COLO668 (cell line): ENCODE results near the gene ARHGAP26.

Experiments used
- DNase-seq: peaks from one replicate; lab custom pipeline; 2025; ENCODE audit not compliant: unreplicated experiment; lab: John Stamatoyannopoulos, UW

The ARHGAP26 gene

DNA sequence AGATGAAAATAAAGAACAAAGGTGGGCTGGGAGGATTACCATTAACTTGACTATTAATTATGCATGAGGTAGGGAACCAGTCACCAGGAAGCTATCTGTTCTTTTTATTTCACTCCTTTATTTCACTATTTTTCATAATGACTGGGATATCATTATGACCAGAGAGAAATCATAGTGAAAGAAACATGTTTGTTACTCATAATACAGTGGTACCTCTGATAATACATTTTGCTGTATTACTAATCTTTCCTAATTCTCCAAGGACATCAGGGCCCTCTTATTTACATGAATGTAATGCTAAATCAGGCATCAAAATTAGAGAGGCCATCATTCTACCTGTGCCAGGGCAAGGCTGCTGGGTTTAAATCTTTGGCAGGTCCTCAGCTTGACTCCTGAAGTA, 379.6 kb downstream of the ARHGAP26 start:
- DNase-seq, result no peak

DNA sequence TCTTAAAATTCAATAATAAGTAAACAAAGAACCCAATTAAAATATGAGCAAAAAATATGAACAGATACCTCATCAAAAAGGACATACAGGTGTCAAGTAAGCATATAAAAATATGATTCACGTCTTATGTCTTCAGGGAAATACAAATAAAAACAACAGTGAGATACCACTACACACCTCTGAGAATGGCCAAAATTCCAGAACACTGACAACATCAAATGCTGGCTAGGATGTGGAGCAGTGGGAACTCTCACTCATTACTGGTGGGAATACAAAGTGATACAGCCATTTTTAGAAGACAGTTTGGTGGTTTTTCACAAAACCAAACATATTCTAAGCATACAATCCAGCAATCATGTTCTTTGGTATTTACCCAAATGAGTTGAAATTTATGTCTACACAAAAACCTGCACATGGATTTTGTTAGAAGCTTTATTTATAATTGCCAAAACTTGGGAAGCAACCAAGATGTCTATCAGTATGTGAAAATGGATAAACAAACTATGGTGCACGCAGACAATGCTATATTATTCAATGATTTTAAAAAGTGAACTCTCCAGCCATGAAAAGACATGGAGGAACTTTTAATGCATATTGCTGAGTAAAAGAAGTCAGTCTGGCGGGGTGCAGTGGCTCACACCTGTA, 381.0 kb downstream of the ARHGAP26 start:
- DNase-seq, result no peak

DNA sequence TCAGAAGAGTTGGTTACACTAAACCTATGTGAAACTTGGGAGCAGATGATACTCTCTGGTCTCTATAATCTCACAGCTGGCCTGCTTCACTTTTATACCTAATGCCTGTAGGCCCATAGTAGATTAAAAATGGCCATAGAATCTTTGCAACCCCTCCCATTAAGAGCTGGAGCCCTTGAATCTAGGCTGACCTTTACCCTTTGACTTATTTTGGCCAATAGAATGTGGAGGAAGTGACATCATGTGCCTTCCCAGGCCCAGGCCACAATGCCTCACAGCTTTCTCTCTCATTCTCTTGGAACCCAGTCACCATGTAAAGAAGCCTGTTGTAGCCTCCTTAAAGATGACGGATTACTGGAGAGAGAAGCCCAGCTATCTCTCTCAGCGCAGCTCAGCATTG, 382.3 kb downstream of the ARHGAP26 start:
- DNase-seq, result no peak

DNA sequence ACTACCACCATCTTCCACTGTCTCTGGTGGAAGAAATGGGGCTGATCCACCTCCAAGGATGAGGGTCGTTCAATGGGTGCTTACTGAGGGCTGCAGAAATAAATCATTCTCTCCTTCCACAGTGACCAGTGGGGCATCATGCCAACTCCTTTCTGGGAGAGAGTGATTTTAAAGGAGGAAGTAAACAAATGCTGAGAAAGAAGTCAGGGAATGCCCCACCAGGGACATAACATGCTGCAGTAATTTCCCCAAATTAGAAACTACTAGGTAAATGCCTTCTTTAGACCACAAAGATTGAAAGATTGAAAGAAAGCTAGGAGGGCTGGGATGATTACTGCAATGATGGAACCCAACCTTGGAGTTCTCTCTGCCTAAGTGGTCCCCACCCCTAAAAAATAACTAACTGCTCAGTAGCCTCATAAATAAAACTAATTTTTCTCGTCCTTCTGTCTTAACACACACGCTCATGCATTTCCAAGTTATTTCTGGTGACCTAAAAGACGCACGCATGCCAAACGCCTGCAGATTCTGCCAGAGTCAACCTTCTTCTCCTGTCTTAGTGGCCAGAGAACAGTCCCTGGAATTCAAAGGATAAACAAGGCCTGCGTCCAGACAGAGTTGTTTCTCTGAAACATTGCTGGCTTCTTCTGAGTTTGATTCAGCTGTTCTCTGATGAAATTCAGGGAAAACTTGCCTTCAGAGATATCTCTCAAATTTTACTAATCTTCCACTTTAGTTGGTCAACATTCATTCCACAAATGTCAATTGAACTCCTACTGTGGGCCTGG, 383.3 kb downstream of the ARHGAP26 start:
- DNase-seq, result no peak

GRCh38 chr5:143154510-143155370, 384.6 kb downstream of the ARHGAP26 start:
- DNase-seq, result no peak

DNA sequence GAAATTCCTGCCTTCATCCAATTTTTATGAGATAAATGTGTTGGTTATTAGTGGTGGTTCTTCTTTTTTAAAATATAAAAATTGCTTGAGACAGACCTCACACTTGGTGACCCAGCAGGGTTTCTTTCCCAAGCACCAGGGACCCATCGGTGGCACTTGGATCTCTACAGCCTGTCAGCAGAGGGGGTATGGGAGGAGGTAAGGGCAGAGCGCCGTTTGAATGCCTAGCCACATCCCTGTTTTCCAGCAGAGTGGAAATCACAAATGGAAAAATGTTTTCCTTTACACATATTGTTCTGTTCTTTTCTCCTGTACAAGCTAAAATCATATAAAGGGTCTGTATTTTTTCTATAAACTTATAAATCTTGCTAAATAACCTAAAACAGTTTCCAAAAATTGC, 385.3 kb downstream of the ARHGAP26 start:
- DNase-seq, result no peak

DNA sequence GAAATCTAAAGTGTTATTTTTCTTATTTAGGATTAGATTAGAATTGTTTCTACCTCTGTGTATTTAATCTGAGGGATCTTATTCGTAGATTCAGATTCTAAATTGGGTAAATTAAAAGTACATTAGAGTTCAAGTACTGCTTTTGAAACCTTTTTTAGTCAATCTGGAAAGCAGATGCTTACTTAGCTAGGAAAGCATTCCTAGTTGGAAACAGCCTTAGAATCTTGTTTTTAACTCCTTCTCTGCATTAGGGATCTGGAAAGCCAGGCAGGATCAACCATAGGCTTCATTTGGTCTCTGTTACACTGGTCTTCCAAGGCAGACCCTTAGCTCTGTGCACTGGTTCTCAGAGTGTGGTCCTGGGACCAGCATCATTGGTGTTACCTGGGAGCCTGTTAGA, 385.9 kb downstream of the ARHGAP26 start:
- no peak for DNase-seq

- no peak for DNase-seq
These were observed 386.4 kb downstream of the ARHGAP26 start for GRCh38 chr5:143156572-143156971.

DNA sequence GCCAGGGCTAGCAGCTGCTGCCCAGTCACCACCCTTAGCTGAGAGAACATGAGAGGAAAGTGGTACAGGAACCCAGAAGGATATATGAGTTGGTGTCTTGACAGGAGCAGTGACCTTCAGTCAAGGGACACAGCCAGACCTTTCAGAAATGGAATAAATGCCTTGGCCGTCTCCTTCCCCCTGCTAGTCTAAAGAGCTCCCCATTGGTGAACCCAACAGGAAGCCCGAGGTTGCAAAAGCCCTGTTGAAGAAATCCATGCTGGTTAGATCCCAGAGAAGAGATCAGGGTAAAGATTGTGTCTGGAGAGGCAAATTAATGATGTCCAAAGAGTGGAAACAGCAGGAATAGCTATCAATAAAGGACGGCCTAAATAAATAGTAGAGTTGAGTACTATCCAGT, 388.9 kb downstream of the ARHGAP26 start:
- no peak for DNase-seq

GRCh38 chr5:143161885-143162540, 391.8 kb downstream of the ARHGAP26 start:
- DNase-seq, result no peak

DNA sequence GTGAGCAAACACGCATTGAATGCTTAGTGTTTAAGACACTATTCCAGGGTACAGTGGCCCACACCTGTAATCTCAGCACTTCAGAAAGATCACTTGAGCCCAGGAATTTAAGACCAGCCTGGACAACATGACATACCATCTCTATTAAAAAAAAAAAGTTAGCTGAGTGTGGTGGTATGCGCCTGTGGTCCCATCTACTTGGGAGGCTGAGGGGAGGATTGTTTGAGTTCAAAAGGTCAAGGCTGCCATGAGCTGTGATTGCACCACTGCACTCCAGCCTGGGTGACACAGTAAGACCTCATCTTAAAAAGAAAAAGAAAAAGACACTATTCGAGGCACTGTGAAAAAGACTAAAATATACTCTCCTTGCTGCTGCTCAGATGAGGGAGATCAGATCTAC, 392.6 kb downstream of the ARHGAP26 start:
- no peak for DNase-seq

- DNase-seq, result no peak
These were observed 394.4 kb downstream of the ARHGAP26 start for GRCh38 chr5:143164557-143164956.

DNA sequence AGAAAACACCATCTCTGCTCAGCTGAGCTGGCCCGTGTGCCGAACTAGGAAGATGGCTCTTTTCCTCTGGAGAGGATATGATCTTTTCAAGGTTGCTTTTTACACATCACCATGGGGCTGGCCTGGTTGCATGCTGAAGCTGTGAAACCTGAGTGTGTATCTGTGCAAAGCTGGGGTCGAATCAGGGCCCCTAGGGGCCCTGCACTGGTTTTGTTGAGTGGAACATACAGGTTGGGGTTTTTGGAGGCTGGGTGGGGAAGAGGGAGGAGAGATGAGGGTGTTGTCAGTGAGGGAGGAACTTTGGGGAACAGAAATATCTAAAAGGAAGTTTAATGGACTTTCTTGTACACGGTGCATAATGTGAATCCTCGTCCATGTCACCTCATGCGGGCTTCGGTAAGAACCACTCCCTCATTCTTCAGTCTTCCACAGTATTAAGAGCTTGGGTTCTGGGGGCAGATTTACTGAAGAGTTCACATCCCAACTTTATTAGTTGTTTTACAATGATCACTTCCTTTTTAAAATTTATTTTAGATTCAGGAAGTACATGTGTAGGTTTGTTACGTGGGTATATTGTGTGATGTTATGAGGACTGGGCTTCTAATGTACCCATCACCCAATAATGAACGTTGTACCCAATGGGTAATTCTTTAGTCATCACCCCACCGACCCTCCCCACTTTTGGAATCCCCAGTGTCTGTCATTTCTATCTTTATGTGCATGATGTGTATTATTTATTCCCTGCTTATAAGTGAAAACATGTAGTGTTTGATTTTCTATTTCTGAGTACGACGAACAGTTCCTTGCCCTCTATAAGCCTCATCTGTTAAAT, 395.1 kb downstream of the ARHGAP26 start:
- no peak for DNase-seq

DNA sequence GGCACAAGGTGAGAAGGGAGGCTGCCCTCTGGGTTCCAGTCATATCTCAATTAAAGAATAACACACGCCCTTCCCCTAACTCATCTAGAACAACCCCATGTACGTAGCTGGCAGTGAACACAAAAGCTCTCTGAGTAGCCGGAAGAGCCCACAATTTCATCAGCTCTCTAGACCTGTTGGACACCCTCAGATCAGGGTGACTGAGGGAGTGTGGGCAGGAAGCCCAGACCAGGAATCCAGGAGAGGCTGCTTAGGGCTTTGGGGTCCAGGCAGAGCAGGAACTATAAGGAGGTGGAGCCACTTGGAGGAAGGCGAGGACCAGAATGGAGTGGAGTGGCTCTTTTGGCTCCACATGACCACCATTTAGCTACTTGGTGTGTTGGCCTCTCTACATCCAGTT, 395.9 kb downstream of the ARHGAP26 start:
- no peak for DNase-seq

DNA sequence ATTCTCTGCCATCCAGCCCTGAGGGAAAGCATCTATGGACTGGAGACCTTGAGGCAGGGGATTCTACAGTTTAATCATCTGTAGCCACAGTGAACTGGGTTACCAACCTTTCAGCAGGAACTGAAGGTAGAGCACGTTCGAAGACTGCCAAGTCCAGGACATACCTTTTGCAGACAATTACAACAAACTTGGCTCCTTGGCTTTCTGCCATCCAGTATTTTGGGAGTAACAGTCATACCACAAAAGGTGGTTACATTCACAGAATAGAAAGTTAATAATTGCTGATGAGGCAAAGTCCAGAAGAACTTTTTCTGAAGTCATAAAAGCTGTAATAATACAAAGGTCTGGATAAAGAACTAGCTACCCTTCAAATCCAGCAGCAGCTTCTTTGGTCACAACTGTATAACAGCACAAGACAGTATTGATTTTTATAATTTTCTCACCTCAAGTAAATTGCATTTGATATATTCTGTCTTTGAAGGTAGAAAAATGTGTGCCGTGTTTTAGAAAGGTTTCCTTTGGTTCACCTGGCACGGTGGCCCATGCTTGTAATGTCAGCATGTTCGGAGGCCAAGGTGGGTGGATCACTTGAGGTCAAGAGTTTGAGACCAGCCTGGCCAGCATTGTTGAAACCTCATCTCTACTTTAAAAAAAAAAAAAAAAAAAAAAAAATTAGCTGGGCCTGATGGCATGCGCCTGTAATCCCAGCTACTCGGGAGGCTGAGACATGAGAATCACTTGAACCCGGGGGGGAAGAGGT, 396.7 kb downstream of the ARHGAP26 start:
- DNase-seq, result no peak

- no peak for DNase-seq
These were observed 398.1 kb downstream of the ARHGAP26 start for GRCh38 chr5:143168171-143168741.

- DNase-seq, result no peak
These were observed 399.0 kb downstream of the ARHGAP26 start for GRCh38 chr5:143168921-143169810.

DNA sequence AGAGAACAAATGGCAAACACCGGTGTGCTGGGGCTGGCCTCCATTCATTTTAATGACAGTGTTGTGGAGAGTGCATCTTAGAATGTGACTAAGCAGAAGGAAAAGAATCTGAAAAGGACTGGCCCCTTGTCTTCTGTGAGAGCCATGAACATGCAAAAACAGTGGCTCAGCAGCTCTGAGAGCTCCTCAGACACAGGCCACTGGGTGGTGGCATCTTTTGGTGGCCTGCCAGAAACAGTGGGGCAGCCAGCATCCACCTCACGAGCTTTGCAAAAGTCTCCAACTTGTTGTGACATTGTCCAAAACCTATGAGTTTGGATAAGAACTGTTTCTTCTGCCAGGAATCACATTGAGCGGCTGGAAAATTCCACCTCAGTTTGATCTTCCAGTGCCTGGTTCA, 399.9 kb downstream of the ARHGAP26 start:
- no peak for DNase-seq
